Activated T-cell treated with anti-CD3 and anti-CD28 coated beads, Interleukin-2, amount 50 U/mL, for 4 hours (primary cell): ENCODE measurements around the gene IL24. TPM values are rescaled to one million over a fixed set of nuclear protein-coding genes. Genes with fewer than 3 reads are reported as not detected.

Experiments
- ATAC-seq, 2 donors: fragments of 200-7000 bp; cut with Tn5 transposase; one replicate each; pipeline ENCODE4 v1.10.0; 2021
- DNase-seq: peaks from one replicate; pipeline ENCODE4 v3.0.0-alpha.2; 2020
- H3K27me3 Mint-ChIP-seq: one replicate; pipeline ENCODE4 v1.8.0; 2021; ENCODE audit warnings: low read depth, mixed read lengths
- H3K36me3 Mint-ChIP-seq: one replicate; pipeline ENCODE4 v1.8.0; 2022; ENCODE audit warnings: mixed read lengths; ENCODE audit not compliant: insufficient read depth
- H3K4me1 Mint-ChIP-seq: one replicate; pipeline ENCODE4 v1.8.0; 2021; ENCODE audit warnings: low read depth, mixed read lengths
- H3K4me3 Mint-ChIP-seq: one replicate; pipeline ENCODE4 v1.8.0; 2021; ENCODE audit warnings: mild to moderate bottlenecking, moderate library complexity, mixed read lengths
- H3K9me3 Mint-ChIP-seq: one replicate; pipeline ENCODE4 v1.8.0; 2021; ENCODE audit warnings: mixed read lengths
- total RNA-seq, 3 donors: library from RNA; stranded (reverse); gene quantifications; one replicate each; pipeline ENCODE4 v1.2.1, GENCODE V29; 2021

The IL24 gene
- total RNA-seq, 3 donors from 2014 or later: 11.9 to 30.7 (median 25.0) TPM

- DNase-seq (no peak), ATAC-seq (no peak)
- H3K27me3 Mint-ChIP-seq: no peaks in the 10 kb centered on the region
- H3K9me3 Mint-ChIP-seq: no peaks in the 10 kb centered on the region
- peaks cover 8% of the 10 kb centered on the region for H3K4me1 Mint-ChIP-seq
- no peaks in the 10 kb centered on the region for H3K36me3 Mint-ChIP-seq
- H3K4me3 Mint-ChIP-seq: no peak overlapping the region
These were observed 40.2 kb downstream of the IL24 start for GRCh38 chr1:206937425-206937824.

GRCh38 chr1:206939131-206939530, 41.9 kb downstream of the IL24 start:
- no peaks in the 10 kb centered on the region for H3K4me1 Mint-ChIP-seq
- H3K4me3 Mint-ChIP-seq: no peak overlapping the region
- no peak for ATAC-seq
- no peaks in the 10 kb centered on the region for H3K9me3 Mint-ChIP-seq
- no peaks in the 10 kb centered on the region for H3K27me3 Mint-ChIP-seq
- no peak for DNase-seq
- H3K36me3 Mint-ChIP-seq: no peaks in the 10 kb centered on the region

GRCh38 chr1:206939841-206940587, 42.8 kb downstream of the IL24 start:
- Mint-ChIP-seq H3K9me3 (no peaks in the 10 kb centered on the region), H3K4me1 (no peaks in the 10 kb centered on the region), H3K4me3 (no peak overlapping the region), H3K36me3 (no peaks in the 10 kb centered on the region), H3K27me3 (no peaks in the 10 kb centered on the region)
- no peak for ATAC-seq
- no peak for DNase-seq

- H3K4me3 Mint-ChIP-seq: no peak overlapping the region
- H3K9me3 Mint-ChIP-seq: no peaks in the 10 kb centered on the region
- no peaks in the 10 kb centered on the region for H3K4me1 Mint-ChIP-seq
- no peaks in the 10 kb centered on the region for H3K27me3 Mint-ChIP-seq
- DNase-seq (no peak), ATAC-seq (no peak)
- H3K36me3 Mint-ChIP-seq: no peaks in the 10 kb centered on the region
These were observed 43.3 kb downstream of the IL24 start for GRCh38 chr1:206940588-206940936.

GRCh38 chr1:206941766-206942418, 44.6 kb downstream of the IL24 start:
- Mint-ChIP-seq H3K9me3 (no peaks in the 10 kb centered on the region), H3K27me3 (no peaks in the 10 kb centered on the region), H3K36me3 (no peaks in the 10 kb centered on the region), H3K4me3 (no peak overlapping the region), H3K4me1 (no peaks in the 10 kb centered on the region)
- DNase-seq (no peak), ATAC-seq (no peak)

GRCh38 chr1:206944703-206945102, 47.5 kb downstream of the IL24 start:
- Mint-ChIP-seq H3K27me3 (no peaks in the 10 kb centered on the region), H3K4me1 (no peaks in the 10 kb centered on the region), H3K4me3 (no peak overlapping the region), H3K9me3 (no peaks in the 10 kb centered on the region), H3K36me3 (no peaks in the 10 kb centered on the region)
- ATAC-seq: no peak
- no peak for DNase-seq

GRCh38 chr1:206945779-206946178, 48.5 kb downstream of the IL24 start:
- no peak for ATAC-seq
- no peaks in the 10 kb centered on the region for H3K9me3 Mint-ChIP-seq
- no peaks in the 10 kb centered on the region for H3K4me1 Mint-ChIP-seq
- H3K27me3 Mint-ChIP-seq: no peaks in the 10 kb centered on the region
- H3K36me3 Mint-ChIP-seq: no peaks in the 10 kb centered on the region
- no peak overlapping the region for H3K4me3 Mint-ChIP-seq
- no peak for DNase-seq

GRCh38 chr1:206946261-206946660, 49.0 kb downstream of the IL24 start, which contains the start of gene PIGR:
Gene PIGR, minus strand, starts transcription at chr1:206946466. Its CDS starts 5,935 bp downstream, at chr1:206940531.
- Mint-ChIP-seq H3K4me1 (no peaks in the 10 kb centered on the region), H3K4me3 (no peak within 1 kb of the TSS), H3K27me3 (no peaks in the 10 kb centered on the region), H3K36me3 (no peaks in the 10 kb centered on the region), H3K9me3 (no peaks in the 10 kb centered on the region)
- no peak for DNase-seq
- ATAC-seq: no peak

GRCh38 chr1:206947255-206947654, 50.0 kb downstream of the IL24 start:
- H3K4me3 Mint-ChIP-seq: no peak overlapping the region
- no peaks in the 10 kb centered on the region for H3K4me1 Mint-ChIP-seq

GRCh38 chr1:206949208-206949607, 52.0 kb downstream of the IL24 start:
- H3K27me3 Mint-ChIP-seq: no peaks in the 10 kb centered on the region
- no peaks in the 10 kb centered on the region for H3K36me3 Mint-ChIP-seq
- H3K4me1 Mint-ChIP-seq: no peaks in the 10 kb centered on the region

More at GRCh38 chr1:206947255-206947654, 50.0 kb downstream of the IL24 start:
- DNase-seq (no peak), ATAC-seq (no peak)
- no peaks in the 10 kb centered on the region for H3K9me3 Mint-ChIP-seq
- no peaks in the 10 kb centered on the region for H3K27me3 Mint-ChIP-seq
- no peaks in the 10 kb centered on the region for H3K36me3 Mint-ChIP-seq

GRCh38 chr1:206949641-206950040, 52.4 kb downstream of the IL24 start:
- Mint-ChIP-seq H3K4me1 (peaks cover 1% of the 10 kb centered on the region), H3K27me3 (no peaks in the 10 kb centered on the region), H3K4me3 (no peak overlapping the region), H3K36me3 (no peaks in the 10 kb centered on the region), H3K9me3 (no peaks in the 10 kb centered on the region)
- ATAC-seq (no peak), DNase-seq (no peak)

More at GRCh38 chr1:206949208-206949607, 52.0 kb downstream of the IL24 start:
- DNase-seq (no peak), ATAC-seq (no peak)
- Mint-ChIP-seq H3K4me3 (no peak overlapping the region), H3K9me3 (no peaks in the 10 kb centered on the region)

- H3K4me1 Mint-ChIP-seq: peaks cover 8% of the 10 kb centered on the region
These were observed 54.3 kb downstream of the IL24 start for GRCh38 chr1:206951318-206952100.

GRCh38 chr1:206952171-206952570, 54.9 kb downstream of the IL24 start:
- peaks cover 8% of the 10 kb centered on the region for H3K4me1 Mint-ChIP-seq
- no peak overlapping the region for H3K4me3 Mint-ChIP-seq
- ATAC-seq: no peak
- no peaks in the 10 kb centered on the region for H3K36me3 Mint-ChIP-seq
- no peak for DNase-seq
- H3K9me3 Mint-ChIP-seq: no peaks in the 10 kb centered on the region
- no peaks in the 10 kb centered on the region for H3K27me3 Mint-ChIP-seq

More at GRCh38 chr1:206951318-206952100, 54.3 kb downstream of the IL24 start:
- no peaks in the 10 kb centered on the region for H3K27me3 Mint-ChIP-seq
- DNase-seq (no peak), ATAC-seq (no peak)
- H3K4me3 Mint-ChIP-seq: no peak overlapping the region
- no peaks in the 10 kb centered on the region for H3K36me3 Mint-ChIP-seq
- no peaks in the 10 kb centered on the region for H3K9me3 Mint-ChIP-seq

- no peak overlapping the region for H3K4me3 Mint-ChIP-seq
- H3K36me3 Mint-ChIP-seq: no peaks in the 10 kb centered on the region
- no peaks in the 10 kb centered on the region for H3K27me3 Mint-ChIP-seq
- DNase-seq: no peak
- no peak for ATAC-seq
- no peaks in the 10 kb centered on the region for H3K9me3 Mint-ChIP-seq
- H3K4me1 Mint-ChIP-seq: peaks cover 8% of the 10 kb centered on the region
These were observed 55.9 kb downstream of the IL24 start for GRCh38 chr1:206953126-206953525.
